SU-DHL-6 (cell line): ENCODE results near the gene ORAI1.

Experiments
- EZH2phosphoT487 ChIP-seq: fragments of 200-600 bp; sonication (generic), shearing (Covaris generic); conservative IDR thresholded peaks from 2 replicates; pipeline ENCODE4 v1.6.1; 2018; ENCODE audit warnings: mild to moderate bottlenecking, antibody characterized with exemption, low read length, moderate library complexity, mixed read lengths
- TF ChIP-seq, protein P1 (sequence below): fragments of 200-600 bp; sonication (generic); IDR thresholded peaks from one replicate; pipeline ENCODE4 v1.5.1; 2017; ENCODE audit warnings: antibody characterized with exemption, mild to moderate bottlenecking, low read length, moderate library complexity; ENCODE audit not compliant: insufficient read depth, poor library complexity, severe bottlenecking

DNA sequence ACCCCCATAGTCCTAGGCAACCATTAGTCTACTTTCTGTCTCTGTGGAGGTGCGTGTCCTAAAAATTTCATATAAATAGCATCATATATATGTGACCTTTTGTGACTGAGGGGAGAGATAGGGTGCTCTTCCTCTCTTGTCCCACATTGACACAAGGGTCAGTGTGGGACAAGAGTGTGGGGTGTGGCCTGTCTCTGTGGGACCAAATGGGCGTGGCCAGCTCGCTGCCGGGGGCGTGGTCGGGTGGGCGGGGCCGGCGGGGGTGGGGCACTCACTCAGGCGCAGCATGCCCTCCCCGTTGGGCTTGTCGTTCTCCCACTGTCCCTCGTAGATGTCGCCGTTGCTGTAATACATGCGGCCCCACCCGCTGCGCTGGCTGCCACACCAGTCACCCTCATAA lies 27.7 kb downstream of the ORAI1 start:
- TF ChIP-seq, protein P1, sequence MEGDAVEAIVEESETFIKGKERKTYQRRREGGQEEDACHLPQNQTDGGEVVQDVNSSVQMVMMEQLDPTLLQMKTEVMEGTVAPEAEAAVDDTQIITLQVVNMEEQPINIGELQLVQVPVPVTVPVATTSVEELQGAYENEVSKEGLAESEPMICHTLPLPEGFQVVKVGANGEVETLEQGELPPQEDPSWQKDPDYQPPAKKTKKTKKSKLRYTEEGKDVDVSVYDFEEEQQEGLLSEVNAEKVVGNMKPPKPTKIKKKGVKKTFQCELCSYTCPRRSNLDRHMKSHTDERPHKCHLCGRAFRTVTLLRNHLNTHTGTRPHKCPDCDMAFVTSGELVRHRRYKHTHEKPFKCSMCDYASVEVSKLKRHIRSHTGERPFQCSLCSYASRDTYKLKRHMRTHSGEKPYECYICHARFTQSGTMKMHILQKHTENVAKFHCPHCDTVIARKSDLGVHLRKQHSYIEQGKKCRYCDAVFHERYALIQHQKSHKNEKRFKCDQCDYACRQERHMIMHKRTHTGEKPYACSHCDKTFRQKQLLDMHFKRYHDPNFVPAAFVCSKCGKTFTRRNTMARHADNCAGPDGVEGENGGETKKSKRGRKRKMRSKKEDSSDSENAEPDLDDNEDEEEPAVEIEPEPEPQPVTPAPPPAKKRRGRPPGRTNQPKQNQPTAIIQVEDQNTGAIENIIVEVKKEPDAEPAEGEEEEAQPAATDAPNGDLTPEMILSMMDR, result no peak
- no peak for TF ChIP-seq EZH2phosphoT487
